K562 (cell line): ENCODE measurements around the gene ACSL3. TPM values are rescaled to one million over a fixed set of nuclear protein-coding genes. Genes with fewer than 3 reads are reported as not detected.

Experiments
- CCNT2 ChIP-seq: IDR thresholded peaks from 2 replicates; pipeline ENCODE4 v1.6.1; 2011; ENCODE audit warnings: borderline replicate concordance, low read depth, mild to moderate bottlenecking, moderate library complexity, mixed read lengths, low read length; ENCODE audit not compliant: insufficient read length; ENCODE audit errors: extremely low read depth
- ELK1 ChIP-seq: sonication (generic); formaldehyde crosslinking; IDR thresholded peaks from 2 replicates; pipeline ENCODE4 v1.8.1; 2022; ENCODE audit warnings: missing genetic modification reagents
- ESRRA ChIP-seq: fragments of 450-650 bp; IDR thresholded peaks from 2 replicates; pipeline ENCODE4 v1.6.1; 2014; ENCODE audit warnings: low read depth, mild to moderate bottlenecking, moderate library complexity, borderline replicate concordance
- FOSL1 ChIP-seq: fragments of 200-800 bp; sonication (Bioruptor generic); conservative IDR thresholded peaks from 2 replicates; pipeline ENCODE4 v1.6.1; 2016; ENCODE audit warnings: missing genetic modification characterization, missing compliant biosample characterization
- RB1 ChIP-seq: fragments of 450-650 bp; IDR thresholded peaks from 2 replicates; pipeline ENCODE4 v1.6.1; 2017; ENCODE audit warnings: low read depth, mild to moderate bottlenecking
- RBM25 ChIP-seq: fragments of 200-400 bp; formaldehyde crosslinking; IDR thresholded peaks from 2 replicates; pipeline ENCODE4 v1.6.1; 2018; ENCODE audit warnings: low read length, low read depth, moderate library complexity; ENCODE audit not compliant: severe bottlenecking
- RBM34 ChIP-seq: fragments of 200-400 bp; formaldehyde crosslinking; IDR thresholded peaks from 2 replicates; pipeline ENCODE4 v1.6.1; 2018; ENCODE audit warnings: low read length, borderline replicate concordance; ENCODE audit not compliant: insufficient read depth
- SAFB2 ChIP-seq: fragments of 200-400 bp; formaldehyde crosslinking; IDR thresholded peaks from 2 replicates; pipeline ENCODE4 v1.6.1; 2018; ENCODE audit warnings: borderline replicate concordance, low read length, low read depth, moderate library complexity; ENCODE audit not compliant: severe bottlenecking
- ZNF318 ChIP-seq, 2 experiments: fragments of 450-650 bp; IDR thresholded peaks; 2 replicates each; pipeline ENCODE4 v1.6.1; 2016; ENCODE audit warnings: mild to moderate bottlenecking in 2 of 2, borderline replicate concordance in 1 of 2, low read depth in 1 of 2, moderate library complexity in 1 of 2
- ZNF395 ChIP-seq: fragments of 200-800 bp; sonication (Bioruptor generic); IDR thresholded peaks from 2 replicates; pipeline ENCODE4 v1.6.1; 2017; ENCODE audit warnings: missing genetic modification characterization, missing compliant biosample characterization
- polyA plus RNA-seq, 8 experiments: library from polyadenylated mRNA; depleted of rRNA in 4 of 8; stranded (reverse) in 5 of 8; unstranded in 3 of 8; fragments of >200 nt; fragmentation: Nextera tagmentation in 2 of 8; fragmentation: Illumina TruSeq in 1 of 8; extraction: Ambion mirVana in 2 of 8; extraction: Trizol in 1 of 8; gene quantifications; 2 replicates each; pipeline versions ENCODE4 v1.2.1 to v1.2.3, GENCODE V29; 2011 to 2014; ENCODE audit warnings: inconsistent platforms in 1 of 8, missing spikeins in 1 of 8
- total RNA-seq, 7 experiments: library from RNA; depleted of rRNA in 6 of 7; stranded (reverse); fragments of >200 nt in 6 of 7; fragmentation: Illumina TruSeq in 2 of 7; extraction: Trizol in 2 of 7; gene quantifications; 2 replicates each; pipeline versions ENCODE4 v1.2.1 to v1.2.3, GENCODE V29; 2011 to 2021; ENCODE audit warnings: low replicate concordance in 1 of 7
- TF ChIP-seq, protein P1 (sequence below): IDR thresholded peaks from 2 replicates; pipeline ENCODE4 v1.6.1; 2011; ENCODE audit warnings: borderline replicate concordance, low read depth, mild to moderate bottlenecking, moderate library complexity, low read length; ENCODE audit not compliant: insufficient read depth, poor library complexity, severe bottlenecking
- TF ChIP-seq, protein P2 (sequence below): fragments of 450-650 bp; formaldehyde crosslinking; IDR thresholded peaks from 2 replicates; pipeline ENCODE4 v1.4.0; 2022; ENCODE audit warnings: missing genetic modification characterization

Gene ACSL3
- total and polyA plus RNA-seq, 9 of the 15 experiments (the other 6 are each of a cell fraction or from before 2014, with no cell fraction given) = 21.3 to 123 (median 85.2) TPM

DNA sequence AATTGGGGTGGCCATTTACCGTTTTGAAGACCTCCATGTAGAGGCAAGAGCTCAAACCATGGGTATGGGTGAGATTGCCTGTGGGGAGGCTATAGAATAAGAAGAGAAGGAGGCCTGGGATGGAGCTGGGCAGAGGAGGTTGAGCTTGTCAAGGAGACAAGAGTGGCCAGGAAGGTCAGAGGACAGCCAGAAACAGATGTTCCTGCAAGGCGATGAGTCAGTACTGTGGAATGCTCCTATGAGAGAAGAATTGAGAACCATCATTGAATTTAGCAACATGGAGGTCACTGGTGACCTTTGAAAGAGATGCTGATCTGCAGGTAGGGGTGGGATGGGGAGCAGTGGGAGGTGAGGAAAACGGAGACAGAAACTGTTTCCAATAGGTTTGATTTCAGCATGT is 3.5 kb downstream of the ACSL3 start (continued):
- TF ChIP-seq, protein P1, sequence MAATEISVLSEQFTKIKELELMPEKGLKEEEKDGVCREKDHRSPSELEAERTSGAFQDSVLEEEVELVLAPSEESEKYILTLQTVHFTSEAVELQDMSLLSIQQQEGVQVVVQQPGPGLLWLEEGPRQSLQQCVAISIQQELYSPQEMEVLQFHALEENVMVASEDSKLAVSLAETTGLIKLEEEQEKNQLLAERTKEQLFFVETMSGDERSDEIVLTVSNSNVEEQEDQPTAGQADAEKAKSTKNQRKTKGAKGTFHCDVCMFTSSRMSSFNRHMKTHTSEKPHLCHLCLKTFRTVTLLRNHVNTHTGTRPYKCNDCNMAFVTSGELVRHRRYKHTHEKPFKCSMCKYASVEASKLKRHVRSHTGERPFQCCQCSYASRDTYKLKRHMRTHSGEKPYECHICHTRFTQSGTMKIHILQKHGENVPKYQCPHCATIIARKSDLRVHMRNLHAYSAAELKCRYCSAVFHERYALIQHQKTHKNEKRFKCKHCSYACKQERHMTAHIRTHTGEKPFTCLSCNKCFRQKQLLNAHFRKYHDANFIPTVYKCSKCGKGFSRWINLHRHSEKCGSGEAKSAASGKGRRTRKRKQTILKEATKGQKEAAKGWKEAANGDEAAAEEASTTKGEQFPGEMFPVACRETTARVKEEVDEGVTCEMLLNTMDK = no peak
- TF ChIP-seq FOSL1 (peak; percentile 66; the same call in 1 of the 2 replicates), ZNF318 (IDR thresholded peaks at IDR 0.05; ENCODE audit: borderline replicate concordance in 1 of 2, low read depth in 1 of 2) (no peak), SAFB2 (no peak), ELK1 (CRISPR knock-in tag) (no peak), CCNT2 (no peak), RBM25 (no peak), RB1 (no peak), RBM34 (no peak), ZNF395 (no peak), ESRRA (peak; percentile 71)
- TF ChIP-seq, protein P2, sequence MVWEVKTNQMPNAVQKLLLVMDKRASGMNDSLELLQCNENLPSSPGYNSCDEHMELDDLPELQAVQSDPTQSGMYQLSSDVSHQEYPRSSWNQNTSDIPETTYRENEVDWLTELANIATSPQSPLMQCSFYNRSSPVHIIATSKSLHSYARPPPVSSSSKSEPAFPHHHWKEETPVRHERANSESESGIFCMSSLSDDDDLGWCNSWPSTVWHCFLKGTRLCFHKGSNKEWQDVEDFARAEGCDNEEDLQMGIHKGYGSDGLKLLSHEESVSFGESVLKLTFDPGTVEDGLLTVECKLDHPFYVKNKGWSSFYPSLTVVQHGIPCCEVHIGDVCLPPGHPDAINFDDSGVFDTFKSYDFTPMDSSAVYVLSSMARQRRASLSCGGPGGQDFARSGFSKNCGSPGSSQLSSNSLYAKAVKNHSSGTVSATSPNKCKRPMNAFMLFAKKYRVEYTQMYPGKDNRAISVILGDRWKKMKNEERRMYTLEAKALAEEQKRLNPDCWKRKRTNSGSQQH (CRISPR knock-in tag) = no peak
